SU-DHL-6 (cell line): ENCODE measurements around the gene CHST1.

ENCODE experiments used
- H2AFZ ChIP-seq: fragments of 200-600 bp; sonication (generic); 2 replicates; pipeline ENCODE4 v1.6.1; 2014; ENCODE audit warnings: low read depth, mild to moderate bottlenecking, moderate library complexity, mixed read lengths, antibody characterized with exemption, low read length; ENCODE audit not compliant: severe bottlenecking
- H3F3A ChIP-seq: fragments of 200-600 bp; shearing (Covaris generic); 2 replicates; pipeline ENCODE4 v1.6.0; 2016; ENCODE audit warnings: antibody characterized with exemption, mild to moderate bottlenecking; ENCODE audit not compliant: insufficient read depth
- H3K27ac ChIP-seq: fragments of 200-600 bp; sonication (generic); 2 replicates; pipeline ENCODE4 v1.5.1; 2016; ENCODE audit warnings: low read depth, mild to moderate bottlenecking, low read length, moderate library complexity, mixed read lengths
- H3K27me3 ChIP-seq: fragments of 200-600 bp; sonication (generic), shearing (Covaris generic); 2 replicates; pipeline ENCODE4 v1.6.0; 2014; ENCODE audit warnings: mild to moderate bottlenecking, low read length
- H3K36me3 ChIP-seq: fragments of 200-600 bp; sonication (generic); 2 replicates; pipeline ENCODE4 v1.6.1; 2014; ENCODE audit warnings: mild to moderate bottlenecking, low read length, mixed read lengths
- H3K4me2 ChIP-seq: fragments of 300-600, 200-600 bp; shearing (Covaris generic), sonication (generic); 2 replicates; pipeline ENCODE4 v1.6.0; 2014; ENCODE audit warnings: low read length, low read depth, mild to moderate bottlenecking; ENCODE audit not compliant: poor library complexity, severe bottlenecking
- H3K4me3 ChIP-seq: fragments of 200-600 bp; sonication (generic); 2 replicates; pipeline ENCODE4 v1.5.1; 2014; ENCODE audit warnings: antibody characterized with exemption, low read length, mild to moderate bottlenecking, mixed read lengths; ENCODE audit not compliant: insufficient read depth, poor library complexity, severe bottlenecking
- H3K79me2 ChIP-seq: fragments of 200-600 bp; sonication (generic); 2 replicates; pipeline ENCODE4 v1.6.1; 2014; ENCODE audit warnings: mild to moderate bottlenecking, low read length, moderate library complexity; ENCODE audit not compliant: insufficient read depth
- H3K9ac ChIP-seq: fragments of 200-600 bp; sonication (generic); 2 replicates; pipeline ENCODE4 v1.7.0; 2014; ENCODE audit warnings: mild to moderate bottlenecking, low read length
- H3K9me2 ChIP-seq: fragments of 200-600 bp; sonication (generic); replicated peaks from 2 replicates; pipeline ENCODE4 v1.6.1; 2014; ENCODE audit warnings: low read length; ENCODE audit not compliant: insufficient read depth
- H3K9me3 ChIP-seq: fragments of 200-600 bp; sonication (generic); 2 replicates; pipeline ENCODE4 v1.6.1; 2014; ENCODE audit warnings: low read length, mixed read lengths; ENCODE audit not compliant: insufficient read depth
- H4K20me1 ChIP-seq: fragments of 200-600 bp; sonication (generic); 2 replicates; pipeline ENCODE4 v1.6.1; 2014; ENCODE audit warnings: low read depth, mild to moderate bottlenecking, antibody characterized with exemption, low read length, moderate library complexity, mixed read lengths
- CTCF ChIP-seq: fragments of 200-600 bp; sonication (generic); IDR thresholded peaks from one replicate; pipeline ENCODE4 v1.5.1; 2017; ENCODE audit warnings: antibody characterized with exemption, mild to moderate bottlenecking, low read length, moderate library complexity; ENCODE audit not compliant: insufficient read depth, poor library complexity, severe bottlenecking
- EZH2phosphoT487 ChIP-seq: fragments of 200-600 bp; sonication (generic), shearing (Covaris generic); conservative IDR thresholded peaks from 2 replicates; pipeline ENCODE4 v1.6.1; 2018; ENCODE audit warnings: mild to moderate bottlenecking, antibody characterized with exemption, low read length, moderate library complexity, mixed read lengths

CHST1 gene

DNA sequence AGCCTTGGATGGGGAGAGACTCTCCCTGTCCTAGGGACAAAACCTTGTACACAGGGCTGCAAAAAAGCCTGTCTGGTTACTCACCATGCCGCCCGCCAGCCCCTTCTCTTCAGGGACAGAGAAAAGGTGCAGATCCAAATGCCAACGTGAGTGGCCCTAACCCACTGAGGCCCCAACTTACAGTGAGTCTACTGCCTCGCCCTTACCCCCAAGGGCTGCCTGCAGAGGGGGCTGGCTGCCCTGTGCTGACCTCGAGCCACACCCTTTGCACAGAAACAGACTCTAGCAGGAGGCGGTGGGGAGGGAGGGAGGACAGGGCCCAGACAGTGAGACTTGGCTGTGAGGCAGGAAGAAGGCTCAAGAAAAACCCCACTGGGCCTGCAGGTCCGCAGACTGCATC lies 13.6 kb upstream of the CHST1 start:
- Histone ChIP-seq H2AFZ (no peak overlapping the region), H3F3A (no peaks in the 10 kb centered on the region), H3K9me3 (no peaks in the 10 kb centered on the region), H3K27ac (no peak overlapping the region), H3K4me2 (no peak overlapping the region), H3K4me3 (no peak overlapping the region), H3K9me2 (no peaks in the 10 kb centered on the region), H3K9ac (no peak overlapping the region), H3K36me3 (no peaks in the 10 kb centered on the region), H3K27me3 (no peaks in the 10 kb centered on the region), H4K20me1 (no peaks in the 10 kb centered on the region), H3K79me2 (no peaks in the 10 kb centered on the region)
- TF ChIP-seq EZH2phosphoT487: no peak
- no peak for TF ChIP-seq CTCF

DNA sequence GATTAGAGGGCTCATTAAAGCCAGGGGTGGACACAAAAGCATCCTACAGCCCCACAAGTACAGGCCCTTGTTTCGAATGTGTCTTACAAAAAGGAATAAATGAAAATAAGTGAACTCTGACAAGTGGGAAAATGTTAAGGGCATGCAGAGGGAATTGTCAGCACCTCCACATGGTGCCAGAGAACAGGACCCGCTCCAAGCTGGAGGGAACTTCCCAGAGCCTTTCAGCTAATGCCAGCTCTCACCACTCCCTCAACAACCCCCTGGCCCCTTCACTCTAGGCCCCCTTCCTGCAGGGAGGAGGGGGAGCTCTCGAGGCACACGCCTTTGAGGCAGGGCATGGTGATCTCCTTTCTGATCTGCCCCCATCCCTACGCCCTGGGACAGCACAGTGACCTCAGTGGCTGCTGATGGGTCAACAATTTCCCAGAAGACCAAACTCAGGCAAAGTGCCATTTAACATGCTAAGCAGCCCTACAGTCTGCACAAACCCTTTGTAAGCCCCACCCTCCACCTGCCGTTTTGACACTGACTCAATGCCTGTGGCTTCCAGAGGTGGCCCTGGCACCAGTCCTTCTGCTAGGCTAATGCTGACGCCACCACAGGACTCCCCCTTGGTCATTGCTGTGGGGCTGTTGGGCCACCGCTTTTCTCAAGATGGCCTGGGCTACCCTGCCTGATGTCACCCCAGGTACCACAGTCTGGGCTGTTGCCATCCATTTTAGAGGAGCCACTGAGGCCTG lies 12.5 kb upstream of the CHST1 start:
- Histone ChIP-seq H3K36me3 (no peaks in the 10 kb centered on the region), H3K9me2 (no peaks in the 10 kb centered on the region), H4K20me1 (no peaks in the 10 kb centered on the region), H3K9me3 (no peaks in the 10 kb centered on the region), H2AFZ (no peak overlapping the region), H3K27me3 (no peaks in the 10 kb centered on the region), H3K9ac (no peak overlapping the region), H3K79me2 (no peaks in the 10 kb centered on the region), H3F3A (no peaks in the 10 kb centered on the region), H3K27ac (no peak overlapping the region), H3K4me2 (no peak overlapping the region), H3K4me3 (no peak overlapping the region)
- TF ChIP-seq CTCF (no peak), EZH2phosphoT487 (no peak)

DNA sequence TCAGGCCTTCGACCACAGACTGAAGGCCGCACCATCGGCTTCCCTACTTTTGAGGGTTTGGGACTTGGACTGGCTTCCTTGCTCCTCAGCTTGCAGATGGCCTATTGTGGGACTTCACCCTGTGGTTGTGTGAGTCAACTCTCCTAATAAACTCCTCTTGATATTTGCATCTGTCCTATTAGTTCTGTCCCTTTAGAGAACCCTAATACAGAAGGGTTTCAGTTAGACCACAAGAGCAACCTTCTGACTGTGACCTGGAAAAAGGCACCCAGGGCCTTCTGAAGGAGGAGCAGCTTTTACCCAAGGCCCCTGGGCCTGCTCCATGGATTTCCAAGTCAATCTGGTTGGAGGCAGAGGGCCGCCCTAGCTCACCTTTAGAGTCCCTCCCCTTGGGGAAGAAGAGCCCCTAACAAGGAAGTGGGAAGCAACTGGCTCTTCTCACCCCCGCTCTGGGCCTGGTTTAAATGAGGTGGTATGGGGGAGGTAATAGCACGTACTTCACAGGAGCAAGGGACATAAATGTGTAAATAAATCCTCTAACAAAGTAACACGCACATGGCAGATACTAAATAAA lies 11.2 kb upstream of the CHST1 start:
- Histone ChIP-seq H3K9me3 (no peaks in the 10 kb centered on the region), H3K4me2 (no peak overlapping the region), H3K27me3 (no peaks in the 10 kb centered on the region), H3K4me3 (no peak overlapping the region), H2AFZ (no peak overlapping the region), H3F3A (no peaks in the 10 kb centered on the region), H3K9ac (no peak overlapping the region), H3K9me2 (no peaks in the 10 kb centered on the region), H4K20me1 (no peaks in the 10 kb centered on the region), H3K27ac (no peak overlapping the region), H3K79me2 (no peaks in the 10 kb centered on the region), H3K36me3 (no peaks in the 10 kb centered on the region)
- TF ChIP-seq EZH2phosphoT487 (no peak), CTCF (no peak)
